Smooth muscle cell (in vitro differentiated cells): ENCODE results near the gene PBOV1. TPM values are rescaled to one million over a fixed set of nuclear protein-coding genes. Genes with fewer than 3 reads are reported as not detected.

Experiments used
- DNase-seq: peaks from one replicate; lab custom pipeline; 2025; ENCODE audit not compliant: unreplicated experiment; lab: John Stamatoyannopoulos, UW
- H2AFZ ChIP-seq: fragments of 200-600 bp; sonication (generic); 2 replicates; pipeline ENCODE4 v1.6.0; 2016; ENCODE audit warnings: antibody characterized with exemption, low read depth, mild to moderate bottlenecking
- H3F3A ChIP-seq: fragments of 200-600 bp; sonication (generic); 2 replicates; pipeline ENCODE4 v1.6.0; 2017; ENCODE audit warnings: antibody characterized with exemption, low read depth
- H3K27ac ChIP-seq: fragments of 200-600 bp; sonication (generic); 2 replicates; pipeline ENCODE4 v1.5.1; 2016; ENCODE audit warnings: low read depth, mild to moderate bottlenecking
- H3K27me3 ChIP-seq: fragments of 200-600 bp; sonication (generic); 2 replicates; pipeline ENCODE4 v1.6.1; 2016; ENCODE audit warnings: low read depth, mild to moderate bottlenecking
- H3K36me3 ChIP-seq: fragments of 200-600 bp; sonication (generic); 2 replicates; pipeline ENCODE4 v1.5.1; 2016; ENCODE audit warnings: low read depth
- H3K4me1 ChIP-seq: fragments of 200-600 bp; sonication (generic); 2 replicates; pipeline ENCODE4 v1.5.1; 2016; ENCODE audit warnings: low read depth
- H3K4me2 ChIP-seq: fragments of 200-600 bp; sonication (generic); 2 replicates; pipeline ENCODE4 v1.6.0; 2016; ENCODE audit warnings: mild to moderate bottlenecking
- H3K4me3 ChIP-seq: fragments of 200-600 bp; sonication (generic); 2 replicates; pipeline ENCODE4 v1.5.1; 2016; ENCODE audit warnings: mild to moderate bottlenecking
- H3K79me2 ChIP-seq: fragments of 200-600 bp; sonication (generic); 2 replicates; pipeline ENCODE4 v1.6.0; 2016; ENCODE audit warnings: low read depth, mild to moderate bottlenecking
- H3K9ac ChIP-seq: fragments of 200-600 bp; sonication (generic); 2 replicates; pipeline ENCODE4 v1.6.0; 2016; ENCODE audit warnings: low read depth
- H3K9me3 ChIP-seq: fragments of 200-600 bp; sonication (generic); replicated peaks from 2 replicates; pipeline ENCODE4 v1.5.1; 2016; ENCODE audit warnings: low read depth
- H4K20me1 ChIP-seq: fragments of 200-600 bp; sonication (generic); 2 replicates; pipeline ENCODE4 v1.6.0; 2016; ENCODE audit warnings: low read depth
- CTCF ChIP-seq: fragments of 200-600 bp; sonication (generic); IDR thresholded peaks from 2 replicates; pipeline ENCODE4 v1.5.1; 2017; ENCODE audit warnings: borderline replicate concordance, mild to moderate bottlenecking, antibody characterized with exemption; ENCODE audit not compliant: insufficient read depth, poor library complexity, severe bottlenecking
- WGBS: methylation state at CpG from one replicate; pipeline ENCODE4 v1.1.7; 2016; ENCODE audit warnings: low lambda C conversion rate; 5-methylcytosine and 5-hydroxymethylcytosine counted together
- polyA plus RNA-seq: library from polyadenylated mRNA; unstranded; fragments of >200 nt; fragmentation: Nextera tagmentation; extraction: Ambion mirVana; gene quantifications from 2 replicates; pipeline ENCODE4 v1.2.1, GENCODE V29; 2016
- total RNA-seq: library from RNA; depleted of rRNA; stranded (reverse); fragments of >200 nt; gene quantifications from 2 replicates; pipeline ENCODE4 v1.2.3, GENCODE V29; 2014

The PBOV1 gene
- total and polyA plus RNA-seq, 2 experiments from 2014 or later = not detected

- no peak overlapping the region for H3K4me2 ChIP-seq
- DNase-seq = no peak
- no peak overlapping the region for H2AFZ ChIP-seq
- no peak overlapping the region for H3K4me3 ChIP-seq
- no peaks in the 10 kb centered on the region for H3K9me3 ChIP-seq
- no peaks in the 10 kb centered on the region for H3K79me2 ChIP-seq
- H3K4me1 ChIP-seq = peaks cover 5% of the 10 kb centered on the region
- H4K20me1 ChIP-seq = no peaks in the 10 kb centered on the region
- H3K27ac ChIP-seq = no peak overlapping the region
- 86% methylated on average over 3 of the region's 3 CpGs for WGBS
- H3K36me3 ChIP-seq = no peaks in the 10 kb centered on the region
- H3F3A ChIP-seq = no peaks in the 10 kb centered on the region
- no peak overlapping the region for H3K9ac ChIP-seq
- no peaks in the 10 kb centered on the region for H3K27me3 ChIP-seq
- TF ChIP-seq CTCF = no peak
These were observed 22.1 kb downstream of the PBOV1 start for GRCh38 chr6:138196122-138196738.

GRCh38 chr6:138194287-138194686 is 24.0 kb downstream of the PBOV1 start:
- Histone ChIP-seq H3K9ac (no peak overlapping the region), H3K36me3 (no peaks in the 10 kb centered on the region), H3K4me3 (no peak overlapping the region), H3K27ac (no peak overlapping the region), H3K27me3 (no peaks in the 10 kb centered on the region), H3K4me1 (peaks cover 9% of the 10 kb centered on the region), H3K79me2 (no peaks in the 10 kb centered on the region), H2AFZ (no peak overlapping the region), H3K9me3 (no peaks in the 10 kb centered on the region), H3F3A (no peaks in the 10 kb centered on the region), H3K4me2 (no peak overlapping the region), H4K20me1 (no peaks in the 10 kb centered on the region)
- DNase-seq = no peak
- no peak for TF ChIP-seq CTCF
- WGBS = 96% methylated on average over 4 of the region's 4 CpGs

GRCh38 chr6:138188278-138188941 is 29.9 kb downstream of the PBOV1 start:
- Histone ChIP-seq H3K27ac (no peak overlapping the region), H3K4me3 (no peak overlapping the region), H3K4me1 (peaks cover 13% of the 10 kb centered on the region), H3K9me3 (no peaks in the 10 kb centered on the region), H2AFZ (no peak overlapping the region), H3K36me3 (no peaks in the 10 kb centered on the region), H3F3A (no peaks in the 10 kb centered on the region), H4K20me1 (no peaks in the 10 kb centered on the region), H3K4me2 (peak overlapping the region; percentile 12), H3K9ac (no peak overlapping the region), H3K79me2 (no peaks in the 10 kb centered on the region), H3K27me3 (no peaks in the 10 kb centered on the region)
- no peak for TF ChIP-seq CTCF
- DNase-seq = no peak
- 56% methylated on average over 5 of the region's 5 CpGs for WGBS

- Histone ChIP-seq H3K79me2 (no peaks in the 10 kb centered on the region), H2AFZ (no peak overlapping the region), H3K9me3 (no peaks in the 10 kb centered on the region), H3K4me1 (peaks cover 26% of the 10 kb centered on the region), H3K4me3 (no peak overlapping the region), H4K20me1 (no peaks in the 10 kb centered on the region), H3K27ac (no peak overlapping the region), H3K36me3 (no peaks in the 10 kb centered on the region), H3K9ac (no peak overlapping the region), H3K4me2 (no peak overlapping the region), H3F3A (no peaks in the 10 kb centered on the region), H3K27me3 (peaks cover 3% of the 10 kb centered on the region)
- WGBS = 96% methylated on average over 4 of the region's 4 CpGs
- TF ChIP-seq CTCF = no peak
- no peak for DNase-seq
These were observed 31.1 kb downstream of the PBOV1 start for GRCh38 chr6:138187156-138187555.
